A204.1 (cell line): ENCODE results near the gene MAPKAPK2.

ENCODE experiments used
- FAIRE-seq: peaks from 2 replicates; lab custom pipeline; 2012; peaks lifted over from hg19 to GRCh38; lab: Jason Lieb, UNC

Gene MAPKAPK2

GRCh38 chr1:206661161-206661820 is 23.4 kb upstream of the MAPKAPK2 start:
- FAIRE-seq, result no peak

- FAIRE-seq, result no peak
Observed at GRCh38 chr1:206662396-206663092, 22.2 kb upstream of the MAPKAPK2 start.

GRCh38 chr1:206663362-206663761 is 21.3 kb upstream of the MAPKAPK2 start:
- FAIRE-seq, result no peak

GRCh38 chr1:206663832-206664652 is 20.7 kb upstream of the MAPKAPK2 start:
- no peak for FAIRE-seq

GRCh38 chr1:206664740-206665139 is 20.0 kb upstream of the MAPKAPK2 start:
- no peak for FAIRE-seq

- no peak for FAIRE-seq
Observed at GRCh38 chr1:206666031-206666561, 18.6 kb upstream of the MAPKAPK2 start.

- FAIRE-seq, result no peak
Observed at GRCh38 chr1:206666954-206667665, 17.6 kb upstream of the MAPKAPK2 start.

- FAIRE-seq, result no peak
Observed at GRCh38 chr1:206668351-206668750, 16.4 kb upstream of the MAPKAPK2 start.

GRCh38 chr1:206668874-206669410 is 15.8 kb upstream of the MAPKAPK2 start:
- FAIRE-seq, result no peak

- FAIRE-seq, result no peak
Observed at GRCh38 chr1:206672011-206672688, 12.6 kb upstream of the MAPKAPK2 start.

GRCh38 chr1:206672844-206673758 is 11.6 kb upstream of the MAPKAPK2 start:
- FAIRE-seq, result no peak

GRCh38 chr1:206674236-206674635 is 10.5 kb upstream of the MAPKAPK2 start:
- FAIRE-seq, result no peak

- no peak for FAIRE-seq
Observed at GRCh38 chr1:206674745-206675175, 9.9 kb upstream of the MAPKAPK2 start.

- FAIRE-seq, result no peak
Observed at GRCh38 chr1:206676499-206676898, 8.2 kb upstream of the MAPKAPK2 start.

GRCh38 chr1:206678490-206678889 is 6.2 kb upstream of the MAPKAPK2 start:
- no peak for FAIRE-seq

GRCh38 chr1:206679738-206680211 is 4.9 kb upstream of the MAPKAPK2 start:
- FAIRE-seq, result no peak

- no peak for FAIRE-seq
Observed at GRCh38 chr1:206680279-206680678, 4.4 kb upstream of the MAPKAPK2 start.

- FAIRE-seq, result no peak
Observed at GRCh38 chr1:206681359-206681758, 3.3 kb upstream of the MAPKAPK2 start.

GRCh38 chr1:206682111-206682510 is 2.6 kb upstream of the MAPKAPK2 start:
- FAIRE-seq, result no peak

GRCh38 chr1:206683313-206683712 is 1.4 kb upstream of the MAPKAPK2 start:
- FAIRE-seq, result no peak
